ENCODE data around the gene BEND3. TPM values are rescaled to one million over a fixed set of nuclear protein-coding genes. Genes with fewer than 3 reads are reported as not detected.
"Not testable (repeated sequence)": the region's sequence is repeated elsewhere in the genome, so short reads cannot be mapped to it uniquely, and the experiment has no call there.

Gene BEND3
- polyA plus RNA-seq, 3 donors, result 0.17 to 0.52 (median 0.24) TPM

DNA sequence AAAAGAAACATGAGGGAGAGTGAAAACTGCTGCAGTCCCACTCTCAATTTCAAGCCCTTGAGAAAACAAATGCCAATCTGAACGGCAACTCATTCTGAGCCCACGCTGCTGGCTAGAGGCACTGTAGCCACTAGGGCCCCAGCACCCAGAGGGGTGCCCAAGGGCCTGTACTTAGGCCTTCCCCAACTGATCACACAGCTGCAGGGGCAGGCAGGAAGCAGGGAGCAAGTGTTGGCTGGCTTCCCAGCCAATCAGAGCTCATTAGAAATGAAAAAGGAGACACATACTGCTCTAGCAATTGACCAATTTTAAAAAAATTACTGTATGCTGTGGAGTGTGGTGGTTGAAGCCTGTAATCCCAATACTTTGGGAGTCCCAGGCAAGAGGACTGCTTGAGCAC lies 3.7 kb upstream of the BEND3 start:
- no peak for DNase-seq
- Mint-ChIP-seq H3K9me3 (peaks cover 0 to 7% (median 2%) of the 10 kb centered on the region in 7 donors), H3K4me1 (peaks cover 20% of the 10 kb centered on the region), H3K27ac (no peak overlapping the region), H3K27me3 (ENCODE audit: low read depth in 3 of 3) (peaks cover 17 to 26% (median 20%) of the 10 kb centered on the region in 3 donors), H3K4me3 (no peak overlapping the region), H3K36me3 (peaks cover 0 to 4% of the 10 kb centered on the region in 2 donors)
- H3K9ac ChIP-seq (ENCODE audit: insufficient read depth, low read length, poor library complexity, severe bottlenecking), result no peak overlapping the region
- H3K4me2 ChIP-seq (replicated peaks; ENCODE audit: extremely low read depth, low read length, poor library complexity, severe bottlenecking), result no peak overlapping the region
- H4K20me1 ChIP-seq (ENCODE audit: insufficient read depth, low read length), result no peaks in the 10 kb centered on the region
- peaks cover 16 to 18% of the 10 kb centered on the region in 2 donors for H3K4me1 ChIP-seq (ENCODE audit: control insufficient read depth in 1 of 2, insufficient read depth in 2 of 2, low read length in 2 of 2)
- no peak overlapping the region for H3K4me3 ChIP-seq (replicated peaks in 1 of 3; ENCODE audit: low read depth in 2 of 3, low read length in 3 of 3)
- H3K27me3 ChIP-seq (ENCODE audit: control insufficient read depth in 2 of 2, insufficient read depth in 2 of 2, low read length in 2 of 2), result peaks cover 9 to 23% of the 10 kb centered on the region in 2 donors
- H3K9me3 ChIP-seq (replicated peaks in 1 of 2; ENCODE audit: control insufficient read depth in 1 of 2, insufficient read depth in 1 of 2, low read length in 2 of 2), result no peaks in the 10 kb centered on the region
- TF ChIP-seq, protein P1, sequence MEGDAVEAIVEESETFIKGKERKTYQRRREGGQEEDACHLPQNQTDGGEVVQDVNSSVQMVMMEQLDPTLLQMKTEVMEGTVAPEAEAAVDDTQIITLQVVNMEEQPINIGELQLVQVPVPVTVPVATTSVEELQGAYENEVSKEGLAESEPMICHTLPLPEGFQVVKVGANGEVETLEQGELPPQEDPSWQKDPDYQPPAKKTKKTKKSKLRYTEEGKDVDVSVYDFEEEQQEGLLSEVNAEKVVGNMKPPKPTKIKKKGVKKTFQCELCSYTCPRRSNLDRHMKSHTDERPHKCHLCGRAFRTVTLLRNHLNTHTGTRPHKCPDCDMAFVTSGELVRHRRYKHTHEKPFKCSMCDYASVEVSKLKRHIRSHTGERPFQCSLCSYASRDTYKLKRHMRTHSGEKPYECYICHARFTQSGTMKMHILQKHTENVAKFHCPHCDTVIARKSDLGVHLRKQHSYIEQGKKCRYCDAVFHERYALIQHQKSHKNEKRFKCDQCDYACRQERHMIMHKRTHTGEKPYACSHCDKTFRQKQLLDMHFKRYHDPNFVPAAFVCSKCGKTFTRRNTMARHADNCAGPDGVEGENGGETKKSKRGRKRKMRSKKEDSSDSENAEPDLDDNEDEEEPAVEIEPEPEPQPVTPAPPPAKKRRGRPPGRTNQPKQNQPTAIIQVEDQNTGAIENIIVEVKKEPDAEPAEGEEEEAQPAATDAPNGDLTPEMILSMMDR (IDR thresholded peaks at IDR 0.05), result no peak
- H3K79me2 ChIP-seq (ENCODE audit: insufficient read depth, low read length), result no peaks in the 10 kb centered on the region
- H3K36me3 ChIP-seq (replicated peaks in 1 of 2; ENCODE audit: control insufficient read depth in 1 of 2, insufficient read depth in 2 of 2, low read length in 2 of 2), result no peaks in the 10 kb centered on the region
- WGBS (ENCODE audit: insufficient coverage), result 76% methylated on average over 2 of the region's 2 CpGs
- no peak overlapping the region for H2AFZ ChIP-seq (ENCODE audit: insufficient read depth, low read depth, low read length, poor library complexity, severe bottlenecking)
- no peak overlapping the region for H3K27ac ChIP-seq (ENCODE audit: low read depth in 1 of 2, low read length in 2 of 2)
- intact Hi-C loops (cut with micrococcal nuclease), result loop anchor here in 1 of 2 donors (10.0 kb wide), 1 partner anchor 674 kb away; no protein-coding TSS in a partner anchor

DNA sequence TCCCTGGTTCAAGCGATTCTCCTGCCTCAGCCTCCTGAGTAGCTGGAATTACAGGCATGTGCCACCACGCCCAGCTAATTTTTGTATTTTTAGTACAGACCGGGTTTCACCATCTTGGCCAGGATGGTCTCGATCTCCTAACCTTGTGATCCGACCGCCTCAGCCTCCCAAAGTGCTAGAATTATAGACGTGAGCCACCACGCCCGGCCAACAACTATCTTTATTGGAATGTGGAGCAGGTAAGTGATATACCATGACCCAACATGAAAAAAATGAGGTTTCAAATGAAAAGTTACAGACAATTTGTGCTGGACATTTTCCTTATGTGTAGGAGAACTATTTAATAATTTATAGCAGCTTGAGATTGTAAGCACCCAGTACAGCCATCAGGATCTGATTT lies 3.2 kb upstream of the BEND3 start:
- not testable (repeated sequence) for H2AFZ ChIP-seq (ENCODE audit: insufficient read depth, low read depth, low read length, poor library complexity, severe bottlenecking); H3K4me3 ChIP-seq (replicated peaks in 1 of 3; ENCODE audit: low read depth in 2 of 3, low read length in 3 of 3); H4K20me1 ChIP-seq (ENCODE audit: insufficient read depth, low read length); H3K79me2 ChIP-seq (ENCODE audit: insufficient read depth, low read length); H3K9ac ChIP-seq (ENCODE audit: insufficient read depth, low read length, poor library complexity, severe bottlenecking); H3K27ac ChIP-seq (ENCODE audit: low read depth in 1 of 2, low read length in 2 of 2); H3K9me3 Mint-ChIP-seq; H3K27ac Mint-ChIP-seq; DNase-seq; H3K4me2 ChIP-seq (replicated peaks; ENCODE audit: extremely low read depth, low read length, poor library complexity, severe bottlenecking); H3K9me3 ChIP-seq (replicated peaks in 1 of 2; ENCODE audit: control insufficient read depth in 1 of 2, insufficient read depth in 1 of 2, low read length in 2 of 2); H3K36me3 ChIP-seq (replicated peaks in 1 of 2; ENCODE audit: control insufficient read depth in 1 of 2, insufficient read depth in 2 of 2, low read length in 2 of 2); H3K36me3 Mint-ChIP-seq
- H3K27me3 ChIP-seq (ENCODE audit: control insufficient read depth in 2 of 2, insufficient read depth in 2 of 2, low read length in 2 of 2), result peaks cover 9 to 23% of the 10 kb centered on the region in 2 donors
- 93% methylated on average over 2 of the region's 9 CpGs for WGBS (ENCODE audit: insufficient coverage)
- intact Hi-C loops (cut with micrococcal nuclease), result loop anchor here in 1 of 2 donors (10.0 kb wide), 1 partner anchor 674 kb away; no protein-coding TSS in a partner anchor
- Mint-ChIP-seq H3K4me1 (peaks cover 24% of the 10 kb centered on the region), H3K4me3 (peak overlapping the region in 1 of 2 donors; percentile 21), H3K27me3 (ENCODE audit: low read depth in 3 of 3) (peaks cover 17 to 26% (median 21%) of the 10 kb centered on the region in 3 donors)
- H3K4me1 ChIP-seq (ENCODE audit: control insufficient read depth in 1 of 2, insufficient read depth in 2 of 2, low read length in 2 of 2), result peaks cover 20 to 22% of the 10 kb centered on the region in 2 donors
